OCI-LY1 (cell line): Measurements from ENCODE around the gene PCP4.

ENCODE experiments used
- EZH2 ChIP-seq: fragments of 200-600 bp; sonication (generic), shearing (Covaris generic); IDR thresholded peaks from 2 replicates; pipeline ENCODE4 v1.8.0; 2017; ENCODE audit warnings: borderline replicate concordance, mixed run types, mild to moderate bottlenecking, antibody characterized with exemption, low read length, moderate library complexity, mixed read lengths
- TF ChIP-seq, protein P1 (sequence below): fragments of 200-600 bp; sonication (generic), shearing (Covaris generic); IDR thresholded peaks from 2 replicates; pipeline ENCODE4 v1.5.1; 2017; ENCODE audit warnings: mild to moderate bottlenecking, antibody characterized with exemption, low read length, moderate library complexity, mixed read lengths

DNA sequence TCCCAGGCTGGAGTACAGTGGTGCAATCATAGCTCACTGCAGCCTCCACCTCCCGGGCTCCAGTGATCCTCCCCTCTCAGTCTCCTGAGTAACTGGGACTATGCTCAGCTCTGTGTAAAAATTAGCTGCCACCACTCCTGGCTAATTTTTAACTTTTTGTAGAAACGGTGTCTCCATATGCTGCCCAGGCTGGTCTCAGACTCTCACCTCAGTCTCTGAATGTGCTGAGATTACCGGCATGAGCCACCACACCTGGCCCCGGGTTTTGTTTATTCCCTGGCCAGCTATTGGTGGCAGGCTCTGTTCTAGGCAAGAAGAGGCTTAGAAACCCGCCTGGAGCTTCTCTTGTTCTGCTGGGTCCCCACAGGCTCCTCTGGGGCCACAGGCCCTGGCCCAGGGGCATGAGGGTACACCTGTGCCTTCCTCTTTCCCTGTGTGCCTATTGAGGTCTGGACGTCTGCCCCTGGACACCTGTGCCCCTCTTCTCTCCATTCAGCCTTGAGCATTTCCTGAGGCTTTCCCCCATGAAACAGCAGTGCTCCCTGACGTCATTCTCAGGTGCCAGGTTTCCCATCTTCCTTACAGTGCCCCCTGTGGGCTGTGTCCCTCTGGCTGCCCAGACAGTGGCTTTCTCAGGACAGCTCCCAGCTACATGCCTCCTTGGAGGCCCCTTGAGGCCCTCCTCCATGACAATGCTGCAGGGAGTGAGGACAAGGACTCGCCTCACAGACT lies 57.5 kb downstream of the PCP4 start:
- TF ChIP-seq, protein P1, sequence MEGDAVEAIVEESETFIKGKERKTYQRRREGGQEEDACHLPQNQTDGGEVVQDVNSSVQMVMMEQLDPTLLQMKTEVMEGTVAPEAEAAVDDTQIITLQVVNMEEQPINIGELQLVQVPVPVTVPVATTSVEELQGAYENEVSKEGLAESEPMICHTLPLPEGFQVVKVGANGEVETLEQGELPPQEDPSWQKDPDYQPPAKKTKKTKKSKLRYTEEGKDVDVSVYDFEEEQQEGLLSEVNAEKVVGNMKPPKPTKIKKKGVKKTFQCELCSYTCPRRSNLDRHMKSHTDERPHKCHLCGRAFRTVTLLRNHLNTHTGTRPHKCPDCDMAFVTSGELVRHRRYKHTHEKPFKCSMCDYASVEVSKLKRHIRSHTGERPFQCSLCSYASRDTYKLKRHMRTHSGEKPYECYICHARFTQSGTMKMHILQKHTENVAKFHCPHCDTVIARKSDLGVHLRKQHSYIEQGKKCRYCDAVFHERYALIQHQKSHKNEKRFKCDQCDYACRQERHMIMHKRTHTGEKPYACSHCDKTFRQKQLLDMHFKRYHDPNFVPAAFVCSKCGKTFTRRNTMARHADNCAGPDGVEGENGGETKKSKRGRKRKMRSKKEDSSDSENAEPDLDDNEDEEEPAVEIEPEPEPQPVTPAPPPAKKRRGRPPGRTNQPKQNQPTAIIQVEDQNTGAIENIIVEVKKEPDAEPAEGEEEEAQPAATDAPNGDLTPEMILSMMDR, result no peak
- TF ChIP-seq EZH2, result no peak
